HG03025 (cell line): ENCODE data around the gene CNNM3.
"Not testable (repeated sequence)": the region's sequence is repeated elsewhere in the genome, so short reads cannot be mapped to it uniquely, and the experiment has no call there.

Source experiments
- ATAC-seq: cut with Tn5 transposase; IDR thresholded peaks from one replicate; pipeline ENCODE4 v1.9.1; 2021; ENCODE audit warnings: mild to moderate bottlenecking, moderate library complexity; ENCODE audit not compliant: unreplicated experiment, low FRiP score

Gene CNNM3

DNA sequence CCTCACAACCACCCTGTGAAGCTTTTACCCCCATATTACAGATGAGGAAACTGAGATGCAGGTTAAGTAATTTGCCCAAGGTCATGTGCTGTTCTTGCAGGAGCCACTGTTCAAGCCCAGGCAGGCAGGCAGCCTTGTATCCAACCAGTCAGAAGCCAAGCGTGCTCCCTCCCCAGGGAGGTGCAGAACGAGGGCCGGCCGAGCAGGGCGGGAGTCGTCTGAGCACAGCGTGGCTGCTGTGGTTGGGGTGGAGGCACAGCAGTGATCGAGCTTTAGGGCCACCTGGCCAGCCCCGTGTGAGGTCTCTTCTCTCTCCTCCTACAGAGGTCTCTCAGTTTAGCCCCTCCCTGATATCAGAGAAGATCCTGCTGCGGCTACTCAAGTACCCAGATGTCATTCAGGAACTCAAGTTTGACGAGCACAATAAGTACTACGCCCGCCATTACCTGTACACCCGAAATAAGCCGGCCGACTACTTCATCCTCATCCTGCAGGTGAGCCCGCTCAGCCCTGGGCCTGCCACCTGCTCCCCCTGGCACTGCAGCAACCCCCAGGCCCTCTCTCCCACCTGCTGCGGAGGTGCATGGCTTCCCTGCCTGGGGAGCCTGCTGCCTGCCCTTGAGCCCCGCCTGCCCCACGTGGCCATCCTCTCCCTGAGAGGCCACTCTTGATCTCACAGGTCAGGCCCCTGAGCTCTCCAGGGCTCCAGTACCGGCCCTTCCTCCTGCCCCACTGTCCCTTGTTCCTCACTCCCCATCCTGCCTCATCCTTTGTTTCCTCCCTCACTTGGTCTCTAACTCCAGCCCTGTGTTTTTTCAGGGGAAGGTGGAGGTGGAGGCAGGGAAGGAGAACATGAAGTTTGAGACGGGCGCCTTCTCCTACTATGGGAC, 17.1 kb upstream of the CNNM3 start:
- ATAC-seq, result no peak

- ATAC-seq, result no peak
Observed at GRCh38 chr2:96799623-96799935, 16.5 kb upstream of the CNNM3 start.

- ATAC-seq, result no peak
Observed at GRCh38 chr2:96800061-96801004, 15.7 kb upstream of the CNNM3 start.

- ATAC-seq, result no peak
Observed at GRCh38 chr2:96801005-96801785, 14.9 kb upstream of the CNNM3 start.

GRCh38 chr2:96801786-96802595, 14.1 kb upstream of the CNNM3 start:
- no peak for ATAC-seq

DNA sequence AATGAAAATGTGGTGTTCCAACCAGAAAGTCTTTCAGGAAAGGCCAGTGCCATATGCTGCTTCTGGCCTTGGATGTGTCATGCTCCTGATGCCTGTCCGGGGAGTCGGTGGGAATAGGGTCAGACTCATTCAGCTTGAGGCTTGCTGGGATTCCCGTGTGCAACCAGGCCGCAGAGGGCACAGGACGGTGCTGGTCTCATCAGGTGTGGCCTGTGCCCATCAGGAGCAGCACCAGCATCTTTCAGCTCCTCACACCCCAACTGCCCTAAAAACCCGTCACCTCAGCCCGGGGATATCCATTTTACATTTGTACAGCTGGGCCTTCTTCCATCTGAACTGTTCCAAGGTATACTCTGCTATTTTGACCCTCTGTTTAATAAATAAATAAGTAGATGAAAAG, 13.3 kb upstream of the CNNM3 start:
- no peak for ATAC-seq

- ATAC-seq, result no peak
Observed at GRCh38 chr2:96804986-96805385, 11.1 kb upstream of the CNNM3 start.

GRCh38 chr2:96805946-96806345, 10.1 kb upstream of the CNNM3 start:
- ATAC-seq, result not testable (repeated sequence)

GRCh38 chr2:96806468-96807126, 9.5 kb upstream of the CNNM3 start:
- ATAC-seq, result no peak

- no peak for ATAC-seq
Observed at GRCh38 chr2:96807127-96807471, 9.0 kb upstream of the CNNM3 start.

- no peak for ATAC-seq
Observed at GRCh38 chr2:96808176-96808837, 7.8 kb upstream of the CNNM3 start.

DNA sequence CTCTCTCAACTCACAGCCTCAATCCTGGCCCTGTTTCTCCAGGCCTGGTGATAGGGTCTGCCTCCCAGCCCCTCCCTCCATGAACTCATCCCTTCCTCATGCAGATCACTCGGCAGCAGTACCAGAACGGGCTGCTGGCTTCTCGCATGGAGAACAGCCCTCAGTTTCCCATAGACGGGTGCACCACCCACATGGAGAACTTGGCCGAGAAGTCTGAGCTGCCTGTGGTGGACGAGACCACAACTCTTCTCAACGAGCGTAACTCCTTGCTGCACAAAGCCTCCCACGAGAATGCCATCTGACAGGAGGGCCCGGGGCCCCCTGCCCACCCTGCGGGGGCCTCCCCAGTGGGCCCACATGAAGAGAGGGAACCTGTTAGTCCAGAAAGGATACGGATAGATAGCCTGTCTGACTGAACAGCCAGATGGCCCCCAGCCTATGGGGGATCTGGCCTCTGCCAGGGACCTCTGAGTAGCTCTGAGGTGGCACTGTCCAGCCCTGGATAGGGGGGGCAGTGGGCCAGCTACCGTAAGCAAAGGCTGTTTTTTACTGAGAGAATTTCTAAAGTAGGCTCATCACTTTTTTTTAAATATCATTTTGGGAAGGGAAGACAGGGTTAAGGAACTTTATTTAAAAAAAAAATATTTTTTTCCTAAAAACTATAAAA, 6.7 kb upstream of the CNNM3 start:
- ATAC-seq, result no peak

GRCh38 chr2:96809951-96810782, 5.9 kb upstream of the CNNM3 start:
- ATAC-seq, result no peak

- no peak for ATAC-seq
Observed at GRCh38 chr2:96810783-96811192, 5.3 kb upstream of the CNNM3 start.

DNA sequence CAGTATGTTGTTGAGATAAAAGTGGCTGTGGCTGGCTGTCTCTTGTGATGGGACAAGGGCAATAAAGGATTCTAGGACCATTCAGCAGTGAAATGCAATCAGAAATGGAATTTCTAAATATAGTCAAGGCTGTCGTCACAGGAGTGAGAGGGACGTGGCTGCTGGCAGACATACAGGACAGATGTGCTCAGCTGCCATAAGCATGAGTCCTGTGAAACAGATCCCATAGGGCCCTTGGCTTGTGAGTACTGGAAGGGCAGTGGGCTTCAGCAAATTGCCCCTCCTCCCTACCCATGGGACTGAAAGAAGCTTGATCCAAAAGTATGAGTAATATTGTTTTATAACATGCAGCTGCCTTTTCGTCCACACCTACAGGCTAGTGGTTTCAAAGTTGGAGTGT, 4.2 kb upstream of the CNNM3 start:
- no peak for ATAC-seq

DNA sequence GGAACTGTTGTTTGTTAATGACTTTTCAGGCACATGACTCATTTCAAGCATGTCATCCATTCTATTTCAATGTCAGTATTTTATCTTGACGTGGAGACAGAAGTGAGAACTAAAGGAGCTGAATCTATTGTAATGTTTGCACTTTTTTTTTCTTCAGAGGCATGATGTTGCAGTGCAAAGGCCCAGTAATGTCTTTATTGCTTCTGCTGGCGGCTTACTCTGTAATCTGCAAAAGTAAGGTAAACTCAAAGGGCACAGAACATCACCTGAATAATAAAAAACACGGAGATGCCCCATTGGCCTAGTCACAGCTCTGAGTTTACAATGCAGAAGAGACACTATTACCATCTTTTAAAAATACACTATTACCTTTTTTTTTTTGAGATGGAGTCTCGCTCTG, 2.4 kb upstream of the CNNM3 start:
- ATAC-seq, result no peak

DNA sequence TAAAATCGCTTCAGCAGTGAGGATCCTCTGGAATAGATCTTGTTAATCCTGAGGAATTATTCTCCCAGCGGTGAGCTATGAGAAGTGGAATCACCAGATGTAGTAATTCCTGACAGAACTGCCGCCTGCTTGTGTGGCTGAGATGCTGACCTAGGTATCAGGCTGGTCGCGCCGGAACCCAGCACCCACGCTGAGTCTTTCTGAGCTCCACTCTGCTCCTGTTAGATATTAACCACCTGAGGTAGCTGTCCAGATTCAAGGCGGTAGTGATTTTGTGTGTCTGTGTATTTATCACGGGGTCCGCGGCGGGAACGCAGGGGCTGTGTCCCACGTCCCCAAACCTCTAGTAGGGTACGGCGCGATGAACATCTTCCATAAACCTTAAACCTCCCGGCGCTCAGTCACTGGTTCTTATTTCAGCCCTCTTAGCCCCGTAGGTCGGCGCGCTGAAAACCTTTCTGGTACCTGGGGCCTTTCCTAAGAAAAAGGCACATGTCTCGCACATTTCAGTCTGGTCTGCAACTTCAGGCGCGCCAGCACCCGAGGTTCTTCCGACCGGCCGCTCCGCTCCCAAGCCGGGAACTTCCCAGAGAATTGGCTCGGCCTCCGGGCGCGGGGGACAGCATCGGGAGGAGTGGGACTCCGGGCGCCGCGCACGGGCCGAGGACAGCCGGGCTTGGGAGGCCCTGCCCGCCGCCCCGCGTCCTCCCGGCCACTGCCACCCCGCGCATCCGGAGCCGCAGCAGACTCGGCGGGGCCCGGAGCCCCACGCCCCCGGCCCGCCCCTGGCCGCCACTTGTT, 542 bp upstream of the CNNM3 start:
- ATAC-seq, result no peak
